NCI-H526 treated with DMSO at 0.1 percent for 48 hours (cell line): ENCODE measurements around the gene AKNA.
A peak's percentile ranks its signal among the peaks of the same experiment; 100 is the strongest.

ENCODE experiments used
- DNase-seq: peaks from one replicate; lab custom pipeline; 2025; lab: John Stamatoyannopoulos, UW

Gene AKNA

GRCh38 chr9:114397219-114397847 is 9.6 kb upstream of the AKNA start:
- DNase-seq: no peak

- DNase-seq: no peak
Measured at GRCh38 chr9:114396558-114397218, 8.9 kb upstream of the AKNA start.

- DNase-seq: no peak
Measured at GRCh38 chr9:114395768-114396167, 8.0 kb upstream of the AKNA start.

- DNase-seq: no peak
Measured at GRCh38 chr9:114395334-114395617, 7.5 kb upstream of the AKNA start.

GRCh38 chr9:114394523-114395333 is 6.9 kb upstream of the AKNA start:
- no peak for DNase-seq

GRCh38 chr9:114392749-114393112 is 4.9 kb upstream of the AKNA start:
- DNase-seq: peak; percentile 11

GRCh38 chr9:114390952-114391351 is 3.2 kb upstream of the AKNA start:
- no peak for DNase-seq

GRCh38 chr9:114389612-114390368 is 2.0 kb upstream of the AKNA start:
- DNase-seq: no peak

GRCh38 chr9:114388764-114389375 is 1.1 kb upstream of the AKNA start:
- DNase-seq: no peak

- DNase-seq: no peak
Measured at GRCh38 chr9:114388357-114388682, 538 bp upstream of the AKNA start.

GRCh38 chr9:114386886-114387679 is 699 bp downstream of the AKNA start:
- DNase-seq: no peak

GRCh38 chr9:114386361-114386885 is 1.4 kb downstream of the AKNA start:
- no peak for DNase-seq

GRCh38 chr9:114385397-114386181 is 2.2 kb downstream of the AKNA start:
- DNase-seq: no peak

GRCh38 chr9:114384836-114385396 is 2.9 kb downstream of the AKNA start:
- no peak for DNase-seq

GRCh38 chr9:114384341-114384740 is 3.4 kb downstream of the AKNA start:
- no peak for DNase-seq

GRCh38 chr9:114383521-114384231 is 4.1 kb downstream of the AKNA start:
- no peak for DNase-seq

- no peak for DNase-seq
Measured at GRCh38 chr9:114382699-114383520, 4.9 kb downstream of the AKNA start.

GRCh38 chr9:114378883-114379282 is 8.9 kb downstream of the AKNA start:
- DNase-seq: no peak

GRCh38 chr9:114378016-114378415 is 9.8 kb downstream of the AKNA start:
- DNase-seq: no peak
